ENCODE data around the gene SENP7.

SENP7 gene

GRCh38 chr3:101288294-101288693 lies 224.7 kb downstream of the SENP7 start:
- Histone ChIP-seq H3K9ac (ENCODE audit: low read length) (no peak overlapping the region), H3K9me3 (ENCODE audit: low read length) (no peaks in the 10 kb centered on the region), H3K27me3 (ENCODE audit: insufficient read depth, low read length) (no peaks in the 10 kb centered on the region), H3K4me3 (ENCODE audit: low read depth, low read length, poor library complexity, severe bottlenecking) (no peak overlapping the region), H4K20me1 (ENCODE audit: insufficient read depth, low read length) (no peaks in the 10 kb centered on the region), H3K79me2 (ENCODE audit: insufficient read depth, low read length) (no peaks in the 10 kb centered on the region), H3K27ac (ENCODE audit: low read depth, low read length, poor library complexity, severe bottlenecking) (no peak overlapping the region), H3K4me1 (ENCODE audit: insufficient read depth, low read length, severe bottlenecking) (no peaks in the 10 kb centered on the region), H3K36me3 (ENCODE audit: insufficient read depth, low read length) (no peaks in the 10 kb centered on the region), H3K9me2 (ENCODE audit: low read depth, low read length) (no peaks in the 10 kb centered on the region), H3K4me2 (ENCODE audit: low read length) (no peak overlapping the region), H2AFZ (ENCODE audit: low read length) (no peak overlapping the region), H3F3A (ENCODE audit: insufficient read depth, low read length) (no peaks in the 10 kb centered on the region)
- TF ChIP-seq EZH2 (IDR thresholded peaks at IDR 0.05; ENCODE audit: borderline replicate concordance, low read length), result no peak

GRCh38 chr3:101284757-101285156 lies 228.3 kb downstream of the SENP7 start:
- TF ChIP-seq EZH2 (IDR thresholded peaks at IDR 0.05; ENCODE audit: borderline replicate concordance, low read length), result no peak
- TF ChIP-seq CTCF (IDR thresholded peaks at IDR 0.05; ENCODE audit: low read length), result no peak
- Histone ChIP-seq H4K20me1 (ENCODE audit: insufficient read depth, low read length) (no peaks in the 10 kb centered on the region), H3K36me3 (ENCODE audit: insufficient read depth, low read length) (no peaks in the 10 kb centered on the region), H3K27ac (ENCODE audit: low read depth, low read length, poor library complexity, severe bottlenecking) (no peak overlapping the region), H3K4me1 (ENCODE audit: insufficient read depth, low read length, severe bottlenecking) (no peaks in the 10 kb centered on the region), H3K4me3 (ENCODE audit: low read depth, low read length, poor library complexity, severe bottlenecking) (no peak overlapping the region), H3K9me3 (ENCODE audit: low read length) (no peaks in the 10 kb centered on the region), H3K79me2 (ENCODE audit: insufficient read depth, low read length) (no peaks in the 10 kb centered on the region), H2AFZ (ENCODE audit: low read length) (no peak overlapping the region), H3K27me3 (ENCODE audit: insufficient read depth, low read length) (no peaks in the 10 kb centered on the region), H3K9me2 (ENCODE audit: low read depth, low read length) (no peaks in the 10 kb centered on the region), H3F3A (ENCODE audit: insufficient read depth, low read length) (no peaks in the 10 kb centered on the region), H3K9ac (ENCODE audit: low read length) (no peak overlapping the region), H3K4me2 (ENCODE audit: low read length) (no peak overlapping the region)

- Histone ChIP-seq H3K27ac (ENCODE audit: low read depth, low read length, poor library complexity, severe bottlenecking) (no peak overlapping the region), H3K4me2 (ENCODE audit: low read length) (no peak overlapping the region), H3K36me3 (ENCODE audit: insufficient read depth, low read length) (no peaks in the 10 kb centered on the region), H3K9me3 (ENCODE audit: low read length) (no peaks in the 10 kb centered on the region), H3F3A (ENCODE audit: insufficient read depth, low read length) (no peaks in the 10 kb centered on the region), H3K27me3 (ENCODE audit: insufficient read depth, low read length) (no peaks in the 10 kb centered on the region), H3K79me2 (ENCODE audit: insufficient read depth, low read length) (no peaks in the 10 kb centered on the region), H3K9ac (ENCODE audit: low read length) (no peak overlapping the region), H3K4me1 (ENCODE audit: insufficient read depth, low read length, severe bottlenecking) (no peaks in the 10 kb centered on the region), H3K4me3 (ENCODE audit: low read depth, low read length, poor library complexity, severe bottlenecking) (no peak overlapping the region), H2AFZ (ENCODE audit: low read length) (no peak overlapping the region), H3K9me2 (ENCODE audit: low read depth, low read length) (no peaks in the 10 kb centered on the region), H4K20me1 (ENCODE audit: insufficient read depth, low read length) (no peaks in the 10 kb centered on the region)
- no peak for TF ChIP-seq CTCF (IDR thresholded peaks at IDR 0.05; ENCODE audit: low read length)
- TF ChIP-seq EZH2 (IDR thresholded peaks at IDR 0.05; ENCODE audit: borderline replicate concordance, low read length), result no peak
Observed at GRCh38 chr3:101281521-101282030, 231.4 kb downstream of the SENP7 start.

- Histone ChIP-seq H3K79me2 (ENCODE audit: insufficient read depth, low read length) (no peaks in the 10 kb centered on the region), H3K9me3 (ENCODE audit: low read length) (no peaks in the 10 kb centered on the region), H3K4me2 (ENCODE audit: low read length) (no peak overlapping the region), H3K4me3 (ENCODE audit: low read depth, low read length, poor library complexity, severe bottlenecking) (no peak overlapping the region), H4K20me1 (ENCODE audit: insufficient read depth, low read length) (no peaks in the 10 kb centered on the region), H3K9me2 (ENCODE audit: low read depth, low read length) (no peaks in the 10 kb centered on the region), H3K9ac (ENCODE audit: low read length) (no peak overlapping the region), H2AFZ (ENCODE audit: low read length) (no peak overlapping the region), H3F3A (ENCODE audit: insufficient read depth, low read length) (no peaks in the 10 kb centered on the region), H3K4me1 (ENCODE audit: insufficient read depth, low read length, severe bottlenecking) (no peaks in the 10 kb centered on the region), H3K36me3 (ENCODE audit: insufficient read depth, low read length) (no peaks in the 10 kb centered on the region), H3K27me3 (ENCODE audit: insufficient read depth, low read length) (no peaks in the 10 kb centered on the region), H3K27ac (ENCODE audit: low read depth, low read length, poor library complexity, severe bottlenecking) (no peak overlapping the region)
- TF ChIP-seq EZH2 (IDR thresholded peaks at IDR 0.05; ENCODE audit: borderline replicate concordance, low read length), result no peak
Observed at GRCh38 chr3:101279765-101280385, 233.1 kb downstream of the SENP7 start.
